Measurements from ENCODE around the gene SMIM35. TPM values are rescaled to one million over a fixed set of nuclear protein-coding genes. Genes with fewer than 3 reads are reported as not detected.
A peak's percentile ranks its signal among the peaks of the same experiment; 100 is the strongest.

The SMIM35 gene
- polyA plus RNA-seq, 1 donor from 2014 or later = 0.38 TPM

DNA sequence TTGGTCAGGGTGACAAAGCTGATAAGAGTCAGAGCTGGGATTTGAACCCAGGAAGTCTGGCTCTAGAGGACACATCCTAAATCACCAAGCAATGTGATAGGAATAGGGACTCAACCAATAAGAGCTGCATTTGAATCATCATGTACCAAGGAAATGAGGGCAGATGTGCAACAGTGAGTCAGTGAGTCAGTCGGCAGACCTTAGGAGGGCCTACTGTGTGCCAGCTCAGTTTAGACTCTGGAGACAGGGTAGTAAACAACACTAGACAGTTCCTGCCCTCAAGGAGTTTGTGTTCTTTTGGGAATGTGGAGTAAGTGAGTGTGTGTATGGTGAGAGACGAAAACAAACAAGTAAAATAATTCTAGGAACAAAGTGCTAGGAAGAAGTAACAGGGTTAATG is 89.4 kb downstream of the SMIM35 start:
- peak overlapping the region; percentile 55 to 93 (median 93) for H3K27ac Mint-ChIP-seq
- no peaks in the 10 kb centered on the region for H3K27me3 Mint-ChIP-seq
- H3K4me3 Mint-ChIP-seq = peak overlapping the region in 1 of 4 donors; percentile 40

DNA sequence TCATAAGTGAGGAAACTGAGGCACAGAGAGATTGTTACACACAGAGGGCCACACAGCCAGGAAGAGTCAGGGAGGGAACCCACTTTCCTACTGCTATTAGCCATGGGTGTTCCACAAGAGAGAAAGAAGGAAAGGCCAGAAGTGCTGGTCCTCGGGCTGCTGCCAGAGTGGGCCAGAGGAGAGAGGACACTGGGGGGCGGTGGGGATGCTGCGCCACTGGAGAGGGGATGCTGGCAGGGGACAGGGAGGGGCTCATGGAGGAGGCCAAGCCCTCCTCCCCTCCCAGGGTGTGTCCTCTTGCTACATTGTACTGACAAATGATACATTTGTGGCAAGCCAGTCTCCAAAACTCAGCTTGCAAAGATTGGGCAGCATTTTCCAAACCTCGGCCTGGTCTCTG is 90.7 kb downstream of the SMIM35 start:
- peak overlapping the region in 2 of 4 donors; percentile 22 to 38 for H3K4me3 Mint-ChIP-seq
- H3K36me3 Mint-ChIP-seq = peaks cover 16% of the 10 kb centered on the region
- peaks cover 0 to 2% (median 0%) of the 10 kb centered on the region in 3 donors for H3K9me3 Mint-ChIP-seq
- H3K27me3 Mint-ChIP-seq = no peaks in the 10 kb centered on the region
- peaks cover 36 to 42% (median 37%) of the 10 kb centered on the region in 3 donors for H3K4me1 Mint-ChIP-seq
- H3K27ac Mint-ChIP-seq = peak overlapping the region in 1 of 3 donors; percentile 32

More for the DNA sequence above, 89.4 kb downstream of the SMIM35 start:
- Mint-ChIP-seq H3K9me3 (peaks cover 0 to 2% (median 0%) of the 10 kb centered on the region in 3 donors), H3K4me1 (peaks cover 39 to 42% (median 39%) of the 10 kb centered on the region in 3 donors), H3K36me3 (peaks cover 16% of the 10 kb centered on the region)

DNA sequence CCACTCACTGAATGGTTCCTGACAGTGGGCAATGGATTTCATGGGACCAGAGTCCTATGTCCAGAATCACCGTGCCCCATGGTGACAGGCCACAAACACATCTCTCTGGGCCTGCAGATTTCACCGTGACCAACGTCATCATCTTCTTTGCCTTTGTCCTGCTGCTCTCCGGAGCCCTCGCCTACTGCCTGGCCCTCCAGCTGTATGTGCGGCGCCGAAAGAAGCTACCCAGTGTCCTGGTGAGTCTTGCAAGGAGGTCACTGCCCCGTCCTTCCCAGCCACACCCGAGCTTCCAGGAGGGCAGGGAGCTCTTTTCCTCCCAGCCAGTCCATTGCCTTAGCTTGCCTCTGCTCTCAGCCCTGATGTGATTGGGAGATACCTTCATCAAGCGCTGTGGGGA is 91.3 kb downstream of the SMIM35 start:
- peak overlapping the region in 1 of 3 donors; percentile 32 for H3K27ac Mint-ChIP-seq
- H3K4me1 Mint-ChIP-seq = peaks cover 36 to 42% (median 37%) of the 10 kb centered on the region in 3 donors
- H3K36me3 Mint-ChIP-seq = peaks cover 20% of the 10 kb centered on the region

DNA sequence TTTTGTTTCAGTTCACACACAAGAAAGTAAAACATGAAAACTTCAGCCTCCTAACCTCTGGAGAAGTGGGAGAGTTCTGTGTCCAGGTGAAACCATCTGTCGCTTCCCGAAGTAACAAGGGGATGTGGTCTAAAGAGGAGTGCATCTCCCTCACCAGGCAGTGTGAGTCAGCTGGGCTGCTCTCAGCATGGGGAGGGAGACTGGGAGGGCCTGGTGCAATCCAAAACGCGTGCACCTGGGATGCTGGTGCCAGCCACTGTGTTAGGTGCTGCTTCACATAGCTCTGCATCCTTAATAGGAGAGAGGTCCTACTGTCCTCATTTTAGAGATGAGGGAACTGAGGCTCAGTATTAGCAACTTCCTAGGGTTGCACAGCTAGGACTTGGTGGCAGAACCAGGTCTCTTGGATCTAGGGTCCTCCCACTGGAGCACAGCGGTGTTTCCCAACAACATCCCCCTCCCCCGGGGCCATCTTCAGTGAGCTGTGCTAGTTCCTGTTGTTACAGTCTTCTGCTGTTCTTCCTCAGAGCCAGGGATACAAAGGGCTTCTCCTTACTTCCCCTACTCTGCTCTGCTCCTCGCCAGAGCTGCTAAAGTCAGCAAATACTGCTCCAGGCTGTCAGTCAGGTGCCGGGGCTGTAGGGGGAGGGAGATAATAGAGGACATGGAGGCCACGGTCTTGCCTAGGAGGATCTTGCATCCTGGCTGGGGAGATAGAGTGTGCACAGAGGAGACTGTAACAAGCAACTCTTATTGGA is 92.6 kb downstream of the SMIM35 start:
- peaks cover 0 to 2% (median 0%) of the 10 kb centered on the region in 3 donors for H3K9me3 Mint-ChIP-seq
- peaks cover 39 to 46% (median 43%) of the 10 kb centered on the region in 3 donors for H3K4me1 Mint-ChIP-seq
- peak overlapping the region in 2 of 3 donors; percentile 25 to 76 for H3K27ac Mint-ChIP-seq
- no peaks in the 10 kb centered on the region for H3K27me3 Mint-ChIP-seq
- H3K36me3 Mint-ChIP-seq = peaks cover 25% of the 10 kb centered on the region
- H3K4me3 Mint-ChIP-seq = peak overlapping the region in 1 of 4 donors; percentile 49

More for the DNA sequence above, 91.3 kb downstream of the SMIM35 start:
- Mint-ChIP-seq H3K4me3 (no peak overlapping the region), H3K27me3 (no peaks in the 10 kb centered on the region), H3K9me3 (peaks cover 0 to 2% (median 0%) of the 10 kb centered on the region in 3 donors)

DNA sequence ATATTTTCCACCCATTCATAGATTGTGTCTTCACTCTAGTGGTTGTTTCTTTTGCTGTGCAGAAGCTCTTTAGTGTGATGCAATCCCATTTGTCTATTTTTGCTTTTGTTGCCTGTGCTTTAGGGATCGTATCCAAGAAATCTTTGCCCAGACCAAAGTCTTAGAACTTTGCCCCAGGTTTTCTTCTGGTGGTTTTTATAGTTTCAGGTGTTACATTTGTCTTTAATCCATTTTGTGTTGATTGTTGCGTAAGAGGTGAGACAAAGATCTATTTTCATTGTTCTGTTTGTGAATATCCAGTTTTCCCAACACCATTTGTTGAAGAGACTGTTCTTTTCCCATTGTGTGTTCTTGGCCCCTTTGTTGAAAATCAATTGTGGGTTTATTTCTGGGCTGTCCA is 94.1 kb downstream of the SMIM35 start:
- peak overlapping the region; percentile 70 to 89 (median 82) for H3K27ac Mint-ChIP-seq
- H3K27me3 Mint-ChIP-seq = no peaks in the 10 kb centered on the region
- H3K9me3 Mint-ChIP-seq = peaks cover 0 to 2% (median 0%) of the 10 kb centered on the region in 3 donors
- peaks cover 22% of the 10 kb centered on the region for H3K36me3 Mint-ChIP-seq
- peak overlapping the region in 3 of 4 donors; percentile 44 to 68 (median 63) for H3K4me3 Mint-ChIP-seq
- H3K4me1 Mint-ChIP-seq = peaks cover 30 to 42% (median 37%) of the 10 kb centered on the region in 3 donors

DNA sequence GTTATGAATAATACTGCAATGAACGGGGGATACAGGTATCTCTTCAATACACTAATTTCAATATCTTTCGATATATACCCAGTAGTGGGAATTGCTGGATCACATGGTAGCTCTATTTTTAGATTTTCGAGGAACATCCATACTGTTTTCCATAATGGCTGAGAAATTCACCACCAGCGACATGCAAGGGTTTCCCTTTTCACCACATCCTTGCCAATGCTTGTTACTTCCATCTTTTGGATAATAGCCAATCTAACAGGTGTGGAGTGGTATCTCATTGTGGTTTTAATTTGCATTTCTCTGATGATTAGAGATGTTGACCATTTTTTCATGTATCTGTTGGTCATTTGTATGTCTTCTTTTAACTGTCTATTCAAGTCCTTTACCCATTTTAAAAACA is 94.6 kb downstream of the SMIM35 start:
- Mint-ChIP-seq H3K36me3 (peaks cover 22% of the 10 kb centered on the region), H3K27me3 (no peaks in the 10 kb centered on the region), H3K4me3 (peak overlapping the region in 2 of 4 donors; percentile 63 to 68), H3K4me1 (peaks cover 30 to 42% (median 40%) of the 10 kb centered on the region in 3 donors), H3K27ac (peak overlapping the region; percentile 23 to 82 (median 70)), H3K9me3 (no peaks in the 10 kb centered on the region)

DNA sequence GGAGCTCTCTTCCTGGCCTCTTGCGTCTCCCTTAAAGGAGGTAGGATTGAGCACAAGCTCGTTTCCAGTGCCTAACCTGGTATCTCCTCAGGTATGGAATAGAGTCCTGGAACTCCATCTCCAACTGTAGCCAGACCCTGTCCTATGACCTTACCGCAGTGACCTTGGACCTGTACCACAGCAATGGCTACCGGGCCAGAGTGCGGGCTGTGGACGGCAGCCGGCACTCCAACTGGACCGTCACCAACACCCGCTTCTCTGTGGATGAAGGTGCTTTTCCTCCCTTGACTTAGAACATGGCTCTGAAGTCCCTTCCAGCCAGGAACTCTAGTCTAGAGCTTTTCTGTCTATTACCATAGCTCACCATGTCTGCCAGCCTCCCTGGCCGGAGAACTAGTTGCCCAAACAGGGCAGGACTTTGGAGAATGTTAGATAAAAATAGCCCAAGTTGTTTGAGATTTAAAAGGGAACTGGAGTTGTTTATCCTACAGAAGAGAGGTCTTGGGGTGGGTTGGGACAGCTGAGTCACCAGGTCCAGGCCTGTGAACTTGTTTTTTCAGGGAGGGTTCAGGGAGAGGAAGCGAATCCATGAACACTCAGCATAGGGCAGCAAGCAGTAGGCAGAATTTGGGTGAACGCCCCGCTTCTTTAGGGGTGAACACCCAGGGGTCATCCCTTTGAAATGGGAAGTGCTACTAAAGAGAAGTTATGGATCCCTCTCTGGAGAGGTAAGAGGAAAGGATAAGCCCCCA is 97.2 kb downstream of the SMIM35 start:
- H3K4me1 Mint-ChIP-seq = peaks cover 45 to 54% (median 48%) of the 10 kb centered on the region in 3 donors
- no peaks in the 10 kb centered on the region for H3K27me3 Mint-ChIP-seq
- H3K4me3 Mint-ChIP-seq = peak overlapping the region; percentile 46 to 98 (median 65)
- no peaks in the 10 kb centered on the region for H3K9me3 Mint-ChIP-seq
- H3K27ac Mint-ChIP-seq = peak overlapping the region; percentile 70 to 92 (median 81)
- peaks cover 19% of the 10 kb centered on the region for H3K36me3 Mint-ChIP-seq

DNA sequence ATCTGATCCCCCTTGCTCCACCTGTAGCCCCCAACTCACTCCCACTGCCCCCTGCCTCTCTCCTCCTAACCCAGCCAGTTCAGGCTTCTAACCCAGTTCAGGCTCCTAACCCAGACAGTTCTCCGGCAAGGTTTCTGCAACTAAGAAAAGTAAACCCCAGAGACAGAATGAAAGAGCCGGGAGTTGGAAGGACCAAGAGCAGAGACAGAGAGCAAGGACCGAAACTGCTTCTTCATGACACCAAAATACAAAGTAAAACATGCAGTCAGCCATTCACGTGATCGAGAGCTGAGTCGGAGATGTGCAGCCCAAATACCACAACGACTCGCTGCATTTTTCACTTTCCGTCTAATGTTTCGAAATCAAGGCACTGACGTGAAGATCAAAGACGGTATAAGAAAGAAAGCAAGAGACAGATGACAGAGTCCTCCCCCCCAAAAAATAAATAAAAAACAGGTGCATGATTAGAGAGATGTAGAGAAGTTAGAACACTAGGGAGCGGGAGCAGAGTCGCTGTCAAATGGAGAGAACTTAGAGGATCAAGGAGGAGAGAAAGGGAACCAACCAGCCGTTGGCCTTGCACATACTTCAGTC is 99.7 kb downstream of the SMIM35 start:
- H3K4me1 Mint-ChIP-seq = peaks cover 38 to 58% (median 39%) of the 10 kb centered on the region in 3 donors
- no peaks in the 10 kb centered on the region for H3K27me3 Mint-ChIP-seq
- H3K9me3 Mint-ChIP-seq = no peaks in the 10 kb centered on the region
- peaks cover 12% of the 10 kb centered on the region for H3K36me3 Mint-ChIP-seq
- peak overlapping the region; percentile 92 to 99 (median 96) for H3K4me3 Mint-ChIP-seq
- H3K27ac Mint-ChIP-seq = peak overlapping the region; percentile 92 to 98 (median 97)

DNA sequence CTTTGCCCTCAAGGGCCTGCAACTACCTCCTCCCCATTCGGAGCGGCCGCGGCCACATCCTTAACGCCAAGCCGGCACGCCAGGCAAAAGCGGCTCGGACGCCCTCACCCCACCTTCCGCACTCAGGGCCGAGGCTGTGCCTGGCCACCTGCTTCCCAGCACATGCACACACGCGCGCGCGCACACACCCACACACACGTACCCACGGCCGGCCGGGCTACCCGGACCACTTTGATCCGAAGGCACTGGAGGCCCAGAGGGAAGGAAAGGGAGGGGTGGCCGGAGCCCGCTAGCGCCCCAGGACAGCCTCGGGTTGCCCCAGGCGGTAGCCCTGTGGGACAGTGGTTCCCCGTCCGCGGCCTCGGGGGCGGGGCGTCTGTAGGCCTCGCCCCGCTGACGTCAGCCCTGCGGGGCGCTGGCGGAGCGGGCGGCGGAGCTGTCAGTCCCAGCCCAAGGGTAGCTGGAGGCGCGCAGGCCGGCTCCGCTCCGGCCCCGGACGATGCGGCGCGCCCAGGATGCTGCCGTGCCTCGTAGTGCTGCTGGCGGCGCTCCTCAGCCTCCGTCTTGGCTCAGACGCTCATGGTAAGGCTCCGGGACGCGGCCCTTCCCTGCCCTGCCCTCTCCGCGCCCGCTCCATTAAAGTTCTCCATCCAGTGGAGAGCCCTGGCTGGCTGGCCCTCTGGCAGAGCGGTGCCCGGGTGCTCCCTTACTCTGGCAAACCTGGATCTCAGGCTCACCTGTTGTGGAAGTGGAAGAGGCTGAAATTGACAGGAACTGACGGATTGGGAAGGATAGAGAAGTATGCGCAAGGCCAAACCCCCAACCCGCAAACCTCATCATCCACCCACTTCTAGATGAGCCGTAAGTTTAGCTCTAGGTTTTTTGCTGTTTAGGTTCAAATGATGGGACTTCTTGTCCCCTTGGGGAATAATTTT is 100.5 kb downstream of the SMIM35 start, which contains the start of gene IL10RA:
TSS of gene IL10RA (plus strand) at position 442 of the 935 bp plus-strand sequence. CDS start at position 516, 74 bp downstream.
- peaks cover 31 to 51% (median 32%) of the 10 kb centered on the region in 3 donors for H3K4me1 Mint-ChIP-seq
- H3K4me3 Mint-ChIP-seq = peak within 1 kb of the TSS; percentile 92 to 99 (median 96)
- H3K27me3 Mint-ChIP-seq = no peaks in the 10 kb centered on the region
- peaks cover 12% of the 10 kb centered on the region for H3K36me3 Mint-ChIP-seq
- peak within 1 kb of the TSS; percentile 92 to 98 (median 97) for H3K27ac Mint-ChIP-seq
- no peaks in the 10 kb centered on the region for H3K9me3 Mint-ChIP-seq

DNA sequence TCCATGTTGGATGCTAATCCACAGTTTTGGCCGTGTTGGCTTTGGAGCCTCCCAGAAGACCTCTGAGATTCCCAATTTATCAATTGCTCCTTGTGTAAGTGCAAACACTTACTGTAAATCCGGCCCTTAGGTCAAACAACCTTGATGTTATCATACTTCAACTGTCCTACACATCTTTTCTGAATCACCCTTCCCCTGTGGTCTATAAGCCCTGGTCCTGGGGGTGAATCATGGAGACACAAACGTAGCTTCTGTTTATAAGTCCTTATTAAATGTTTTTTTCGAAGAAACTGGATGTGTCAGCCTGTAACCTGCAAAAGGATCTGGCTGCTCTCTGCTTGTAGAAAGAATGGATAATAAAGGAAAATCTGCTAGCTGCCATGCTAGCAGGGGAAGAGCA is 102.3 kb downstream of the SMIM35 start:
- peak overlapping the region; percentile 92 to 97 (median 97) for H3K27ac Mint-ChIP-seq
- H3K4me3 Mint-ChIP-seq = peak overlapping the region in 3 of 4 donors; percentile 93 to 99 (median 98)
- H3K36me3 Mint-ChIP-seq = peaks cover 4% of the 10 kb centered on the region
- no peaks in the 10 kb centered on the region for H3K27me3 Mint-ChIP-seq
- H3K4me1 Mint-ChIP-seq = peaks cover 34 to 55% (median 36%) of the 10 kb centered on the region in 3 donors
- H3K9me3 Mint-ChIP-seq = no peaks in the 10 kb centered on the region

DNA sequence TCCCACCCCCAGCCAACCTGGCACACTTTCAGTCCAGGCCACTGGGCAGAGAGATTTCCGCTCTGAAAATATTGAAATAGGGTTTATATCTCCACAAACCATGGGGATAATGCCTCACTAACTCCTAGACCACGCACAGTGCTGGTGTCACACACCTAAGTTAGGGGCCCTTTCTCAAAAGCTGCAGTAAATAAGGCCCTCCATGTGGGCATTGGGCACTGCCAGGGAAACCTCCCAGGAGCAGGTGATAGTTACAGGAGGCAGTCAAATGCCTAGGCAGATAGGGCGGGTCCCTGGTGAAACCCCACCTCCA is 103.6 kb downstream of the SMIM35 start:
- Mint-ChIP-seq H3K36me3 (peaks cover 2% of the 10 kb centered on the region), H3K27ac (peak overlapping the region in 2 of 3 donors; percentile 86 to 97), H3K27me3 (no peaks in the 10 kb centered on the region), H3K4me3 (peak overlapping the region in 2 of 4 donors; percentile 19 to 98), H3K4me1 (peaks cover 35 to 54% (median 36%) of the 10 kb centered on the region in 3 donors), H3K9me3 (no peaks in the 10 kb centered on the region)

DNA sequence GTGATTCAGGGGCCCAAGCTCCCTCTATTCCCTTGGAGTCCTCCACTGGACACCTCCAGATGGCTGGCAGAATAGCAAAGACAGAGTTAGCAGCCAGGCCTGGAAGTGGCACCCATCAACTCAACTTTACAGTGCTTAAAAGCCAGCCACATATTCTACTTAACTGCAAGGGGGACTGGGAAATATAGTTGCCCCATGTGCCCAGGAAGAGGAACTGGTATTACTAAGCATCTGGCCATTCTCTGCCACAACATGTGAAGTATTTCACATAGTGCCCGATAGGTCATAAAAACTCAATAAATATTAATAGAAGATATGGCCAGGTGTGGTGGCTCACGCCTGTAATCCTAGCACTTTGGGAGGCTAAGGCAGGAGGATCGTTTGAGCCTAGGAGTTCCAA is 106.0 kb downstream of the SMIM35 start:
- H3K36me3 Mint-ChIP-seq = peaks cover 2% of the 10 kb centered on the region
- peaks cover 21 to 44% (median 26%) of the 10 kb centered on the region in 3 donors for H3K4me1 Mint-ChIP-seq
- no peaks in the 10 kb centered on the region for H3K27me3 Mint-ChIP-seq
- H3K27ac Mint-ChIP-seq = no peak overlapping the region
- no peaks in the 10 kb centered on the region for H3K9me3 Mint-ChIP-seq
- peak overlapping the region in 1 of 4 donors; percentile 42 for H3K4me3 Mint-ChIP-seq

DNA sequence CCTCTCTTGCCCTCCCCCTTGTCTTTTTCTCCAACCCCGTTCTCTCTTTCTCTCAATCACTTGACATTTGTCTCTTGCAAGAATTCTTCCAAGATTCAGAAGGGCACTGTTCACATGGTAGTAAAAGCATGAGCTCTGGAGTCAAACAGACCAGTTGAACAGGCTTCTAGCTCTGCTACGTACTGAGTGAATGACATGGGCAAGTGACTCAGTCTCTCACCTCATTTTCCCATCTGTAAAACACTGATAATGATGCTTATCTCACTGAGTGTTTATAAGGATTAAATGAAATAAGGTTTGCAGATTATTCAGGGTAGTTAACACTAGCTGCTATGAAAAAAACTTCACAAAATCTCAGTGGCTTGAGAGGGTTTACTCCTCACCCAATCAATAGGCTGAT is 106.5 kb downstream of the SMIM35 start:
- no peaks in the 10 kb centered on the region for H3K9me3 Mint-ChIP-seq
- no peaks in the 10 kb centered on the region for H3K27me3 Mint-ChIP-seq
- peak overlapping the region; percentile 5 to 87 (median 20) for H3K27ac Mint-ChIP-seq
- H3K4me1 Mint-ChIP-seq = peaks cover 20 to 43% (median 25%) of the 10 kb centered on the region in 3 donors
- H3K36me3 Mint-ChIP-seq = peaks cover 2% of the 10 kb centered on the region
- peak overlapping the region in 3 of 4 donors; percentile 10 to 85 (median 42) for H3K4me3 Mint-ChIP-seq

All from IgD-negative memory B cell (primary cell).